ENCODE results near the gene IL1RAPL1.

DNA sequence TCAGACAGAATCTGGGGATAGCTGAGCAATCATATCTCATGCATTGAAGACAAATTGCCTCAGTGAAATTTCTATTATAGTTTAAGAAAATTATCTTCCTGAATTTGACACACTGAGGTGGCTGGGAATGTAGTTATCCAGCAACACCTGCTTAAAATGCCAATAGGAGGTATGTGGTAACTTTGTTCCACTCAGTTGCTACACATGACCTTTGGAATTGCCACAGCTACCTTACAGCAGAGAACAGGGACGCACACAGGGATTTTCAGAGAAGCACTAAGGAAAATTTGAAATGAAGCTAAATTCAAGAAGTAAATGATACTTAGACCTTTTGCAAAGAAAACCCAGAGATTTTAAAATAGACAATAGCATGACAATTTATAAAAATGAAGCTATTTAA, 264.6 kb downstream of the IL1RAPL1 start:
- TF ChIP-seq SNAI2 (CRISPR knock-in tag; IDR thresholded peaks at IDR 0.05) (no peak), ZNF70 (CRISPR knock-in tag; IDR thresholded peaks at IDR 0.05) (no peak), GLIS3 (CRISPR knock-in tag; IDR thresholded peaks at IDR 0.05) (no peak), ISL1 (CRISPR knock-in tag; IDR thresholded peaks at IDR 0.05) (no peak)
- TF ChIP-seq, protein P1, sequence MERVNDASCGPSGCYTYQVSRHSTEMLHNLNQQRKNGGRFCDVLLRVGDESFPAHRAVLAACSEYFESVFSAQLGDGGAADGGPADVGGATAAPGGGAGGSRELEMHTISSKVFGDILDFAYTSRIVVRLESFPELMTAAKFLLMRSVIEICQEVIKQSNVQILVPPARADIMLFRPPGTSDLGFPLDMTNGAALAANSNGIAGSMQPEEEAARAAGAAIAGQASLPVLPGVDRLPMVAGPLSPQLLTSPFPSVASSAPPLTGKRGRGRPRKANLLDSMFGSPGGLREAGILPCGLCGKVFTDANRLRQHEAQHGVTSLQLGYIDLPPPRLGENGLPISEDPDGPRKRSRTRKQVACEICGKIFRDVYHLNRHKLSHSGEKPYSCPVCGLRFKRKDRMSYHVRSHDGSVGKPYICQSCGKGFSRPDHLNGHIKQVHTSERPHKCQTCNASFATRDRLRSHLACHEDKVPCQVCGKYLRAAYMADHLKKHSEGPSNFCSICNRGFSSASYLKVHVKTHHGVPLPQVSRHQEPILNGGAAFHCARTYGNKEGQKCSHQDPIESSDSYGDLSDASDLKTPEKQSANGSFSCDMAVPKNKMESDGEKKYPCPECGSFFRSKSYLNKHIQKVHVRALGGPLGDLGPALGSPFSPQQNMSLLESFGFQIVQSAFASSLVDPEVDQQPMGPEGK (CRISPR knock-in tag; IDR thresholded peaks at IDR 0.05; ENCODE audit: borderline replicate concordance), result no peak

Measured in SK-N-SH treated with all-trans-retinoic acid at 6 μM for 48 hours (cell line).